Thoracic aorta (tissue), 2 donors: ENCODE measurements around the gene JAK3. TPM values are rescaled to one million over a fixed set of nuclear protein-coding genes. Genes with fewer than 3 reads are reported as not detected.
"Not testable (repeated sequence)": the region's sequence is repeated elsewhere in the genome, so short reads cannot be mapped to it uniquely, and the experiment has no call there.

ENCODE experiments used
- ATAC-seq: fragments of 150-250 bp; one replicate; pipeline ENCODE4 v1.8.0; 2017; ENCODE audit warnings: low read depth; ENCODE audit not compliant: insufficient number of reproducible peaks, low FRiP score
- DNase-seq: peaks from one replicate; pipeline ENCODE4 v3.0.0-alpha.2; 2020; ENCODE audit warnings: low spot score
- H3K27ac ChIP-seq, 2 donors: fragments of 200-600 bp; sonication (generic); 1 replicate in 1 of 2; 2 replicates in 1 of 2; pipeline ENCODE4 v1.5.1; 2016; ENCODE audit warnings: mild to moderate bottlenecking in 2 of 2, moderate library complexity in 2 of 2
- H3K27me3 ChIP-seq: fragments of 200-600 bp; sonication (generic); replicated peaks from 2 replicates; pipeline ENCODE4 v1.6.0; 2016; ENCODE audit warnings: mild to moderate bottlenecking; ENCODE audit not compliant: insufficient read depth
- H3K36me3 ChIP-seq: fragments of 200-600 bp; sonication (generic); one replicate; pipeline ENCODE4 v1.5.1; 2016
- H3K4me1 ChIP-seq, 2 donors: fragments of 200-600 bp; sonication (generic); 1 replicate in 1 of 2; 2 replicates in 1 of 2; pipeline versions ENCODE4 v1.5.1 to v1.6.0; 2016; ENCODE audit warnings: low read depth in 2 of 2, mild to moderate bottlenecking in 1 of 2; ENCODE audit not compliant: control insufficient read depth in 1 of 2
- H3K4me3 ChIP-seq: fragments of 200-600 bp; sonication (generic); 2 replicates; pipeline ENCODE4 v1.5.1; 2016; ENCODE audit warnings: mild to moderate bottlenecking
- H3K9me3 ChIP-seq: fragments of 200-600 bp; sonication (generic); 2 replicates; pipeline ENCODE4 v1.5.1; 2016
- total RNA-seq, 2 donors: library from RNA; depleted of rRNA; stranded (reverse); fragments of >200 nt; gene quantifications; one replicate each; pipeline versions ENCODE4 v1.1.0 to v1.2.3, GENCODE V29; 2016
- TF ChIP-seq, protein P1 (sequence below): fragments of 200-600 bp; sonication (generic); IDR thresholded peaks from one replicate; pipeline ENCODE4 v1.5.1; 2019; ENCODE audit warnings: antibody characterized with exemption

JAK3 gene
- total RNA-seq, 2 donors from 2014 or later, result 12.7 to 35.8 TPM

DNA sequence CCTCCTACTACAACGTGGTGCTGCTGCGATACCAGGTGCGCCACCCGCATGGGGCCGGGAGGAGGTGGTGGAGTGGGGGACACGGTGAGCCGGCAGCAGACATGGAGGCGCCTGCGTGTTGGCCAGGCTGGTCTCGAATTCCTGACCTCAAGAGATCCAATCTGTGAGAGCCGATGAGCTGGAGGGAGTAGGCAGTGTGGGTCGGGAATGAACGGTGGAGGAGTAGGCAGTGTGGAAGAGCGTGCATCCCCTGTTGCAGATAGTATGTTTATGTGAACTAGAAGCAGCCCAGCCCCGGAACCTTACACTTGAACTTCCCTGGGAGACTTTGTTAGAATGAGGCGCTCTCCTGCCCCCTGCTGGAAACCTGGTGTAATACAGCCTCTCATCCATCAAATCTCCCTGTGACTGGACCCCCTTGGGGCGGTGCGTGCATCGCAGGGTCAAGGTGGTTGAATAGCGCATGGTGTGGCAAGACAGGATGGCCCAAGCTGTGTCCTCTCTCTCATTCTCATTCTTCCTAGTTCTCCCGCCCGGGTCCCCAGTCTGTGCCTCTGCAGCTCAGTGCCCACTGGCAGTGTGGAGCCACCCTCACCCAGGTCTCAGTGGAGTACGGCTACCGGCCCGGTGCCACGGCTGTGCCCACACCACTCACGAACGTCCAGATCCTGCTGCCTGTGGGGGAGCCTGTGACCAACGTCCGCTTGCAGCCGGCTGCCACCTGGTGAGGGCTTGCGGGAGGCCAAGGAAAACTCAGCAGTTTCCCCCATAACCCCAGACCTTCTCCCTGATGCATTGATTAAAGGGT lies 63.4 kb downstream of the JAK3 start:
- Histone ChIP-seq H3K27me3 (no peaks in the 10 kb centered on the region), H3K4me3 (no peak overlapping the region), H3K9me3 (no peaks in the 10 kb centered on the region), H3K36me3 (no peaks in the 10 kb centered on the region), H3K27ac (no peak overlapping the region), H3K4me1 (no peaks in the 10 kb centered on the region)
- TF ChIP-seq, protein P1, sequence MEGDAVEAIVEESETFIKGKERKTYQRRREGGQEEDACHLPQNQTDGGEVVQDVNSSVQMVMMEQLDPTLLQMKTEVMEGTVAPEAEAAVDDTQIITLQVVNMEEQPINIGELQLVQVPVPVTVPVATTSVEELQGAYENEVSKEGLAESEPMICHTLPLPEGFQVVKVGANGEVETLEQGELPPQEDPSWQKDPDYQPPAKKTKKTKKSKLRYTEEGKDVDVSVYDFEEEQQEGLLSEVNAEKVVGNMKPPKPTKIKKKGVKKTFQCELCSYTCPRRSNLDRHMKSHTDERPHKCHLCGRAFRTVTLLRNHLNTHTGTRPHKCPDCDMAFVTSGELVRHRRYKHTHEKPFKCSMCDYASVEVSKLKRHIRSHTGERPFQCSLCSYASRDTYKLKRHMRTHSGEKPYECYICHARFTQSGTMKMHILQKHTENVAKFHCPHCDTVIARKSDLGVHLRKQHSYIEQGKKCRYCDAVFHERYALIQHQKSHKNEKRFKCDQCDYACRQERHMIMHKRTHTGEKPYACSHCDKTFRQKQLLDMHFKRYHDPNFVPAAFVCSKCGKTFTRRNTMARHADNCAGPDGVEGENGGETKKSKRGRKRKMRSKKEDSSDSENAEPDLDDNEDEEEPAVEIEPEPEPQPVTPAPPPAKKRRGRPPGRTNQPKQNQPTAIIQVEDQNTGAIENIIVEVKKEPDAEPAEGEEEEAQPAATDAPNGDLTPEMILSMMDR, result peak; percentile 75
- DNase-seq (no peak), ATAC-seq (no peak)

DNA sequence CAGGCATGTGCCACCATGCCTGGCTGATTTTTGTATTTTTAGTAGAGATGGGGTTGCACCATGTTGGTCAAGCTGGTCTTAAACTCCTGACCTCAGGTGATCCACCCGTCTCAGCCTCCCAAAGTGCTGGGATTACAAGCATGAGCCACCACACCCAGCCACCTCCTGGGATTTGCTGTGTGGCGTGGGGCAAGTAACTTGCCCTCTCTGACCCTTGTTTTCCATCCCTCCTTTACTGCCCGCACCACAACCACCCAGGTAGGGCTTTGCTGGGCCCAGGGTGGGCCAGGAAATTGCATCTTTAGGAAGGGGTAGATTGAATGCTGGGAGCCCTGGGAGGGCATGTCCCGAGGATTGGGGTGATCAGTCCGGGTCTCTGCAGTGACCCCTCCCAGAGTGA lies 64.1 kb downstream of the JAK3 start:
- not testable (repeated sequence) for H3K4me3 ChIP-seq, H3K36me3 ChIP-seq, H3K27ac ChIP-seq, H3K27me3 ChIP-seq, DNase-seq, H3K9me3 ChIP-seq, H3K4me1 ChIP-seq, ATAC-seq

DNA sequence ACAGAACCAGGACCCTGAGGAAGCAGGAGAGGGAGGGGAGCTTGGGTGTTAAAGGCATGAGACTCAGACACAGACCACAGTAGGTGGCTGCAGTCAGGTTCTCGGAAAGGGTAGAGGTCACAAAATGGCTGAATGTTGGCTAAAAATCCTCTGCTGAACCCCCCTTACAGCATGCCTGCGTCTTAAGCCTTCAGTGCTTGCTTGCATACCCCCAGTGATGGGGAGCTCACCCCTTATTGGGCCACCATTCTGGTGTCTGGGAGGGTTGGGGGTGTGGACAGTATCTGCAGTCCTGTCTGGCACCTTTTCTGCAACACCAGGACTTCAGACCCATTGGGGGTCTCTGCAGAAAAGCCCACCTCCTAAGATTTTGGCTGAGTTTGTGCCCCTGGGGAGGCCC lies 67.0 kb downstream of the JAK3 start:
- Histone ChIP-seq H3K36me3 (no peaks in the 10 kb centered on the region), H3K4me1 (peaks cover 0 to 6% of the 10 kb centered on the region in 2 donors), H3K27me3 (peaks cover 12% of the 10 kb centered on the region), H3K27ac (no peak overlapping the region), H3K4me3 (no peak overlapping the region), H3K9me3 (no peaks in the 10 kb centered on the region)
- TF ChIP-seq, protein P1, result no peak
- no peak for ATAC-seq
- DNase-seq, result no peak

DNA sequence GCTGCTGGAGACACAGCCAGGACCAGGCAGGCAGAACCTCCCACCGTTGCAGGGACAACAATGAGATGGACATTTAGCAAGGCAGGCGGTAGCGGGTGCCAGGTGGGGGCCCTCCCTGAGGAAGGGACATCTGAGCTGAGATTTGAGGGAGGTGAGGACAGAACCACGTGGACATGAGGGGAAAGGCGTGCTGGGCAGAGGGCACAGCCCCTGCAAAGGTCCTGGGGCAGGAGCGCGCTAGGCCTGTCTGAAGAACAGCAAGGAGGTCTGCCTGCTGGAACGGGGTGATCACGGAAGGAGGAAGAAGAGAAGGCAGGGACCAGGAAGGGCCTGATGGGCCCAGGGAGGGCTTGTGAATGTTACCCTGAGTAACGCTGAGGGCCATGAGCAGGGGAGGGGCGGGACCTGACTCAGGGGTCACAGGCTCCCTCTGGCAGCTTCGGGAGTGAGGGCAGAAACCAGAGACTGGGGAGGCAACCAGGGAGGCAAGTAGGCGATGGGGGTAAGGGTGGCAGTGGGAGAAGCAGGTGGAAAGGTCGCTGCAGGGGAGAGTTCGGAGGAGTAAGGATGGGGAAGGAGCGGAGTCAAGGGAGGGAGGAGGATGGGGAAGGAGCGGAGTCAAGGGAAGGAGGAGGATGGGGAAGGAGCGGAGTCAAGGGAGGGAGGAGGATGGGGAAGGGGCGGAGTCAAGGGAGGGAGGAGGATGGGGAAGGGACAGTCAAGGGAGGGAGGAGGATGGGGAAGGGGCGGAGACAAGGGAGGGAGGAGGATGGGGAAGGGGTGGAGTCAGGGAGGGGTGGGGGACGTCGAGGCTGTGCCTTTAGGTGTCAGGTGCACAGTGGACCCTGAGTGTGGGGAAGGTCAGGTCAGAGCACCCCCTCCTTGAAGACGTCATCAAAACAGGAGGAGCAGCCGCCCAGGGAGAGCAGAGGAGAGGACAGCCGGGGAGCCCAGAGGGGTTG lies 68.5 kb downstream of the JAK3 start:
- no peak for DNase-seq
- Histone ChIP-seq H3K27ac (no peak overlapping the region), H3K4me1 (peaks cover 0 to 6% of the 10 kb centered on the region in 2 donors), H3K4me3 (peak overlapping the region; percentile 49), H3K9me3 (no peaks in the 10 kb centered on the region), H3K36me3 (no peaks in the 10 kb centered on the region), H3K27me3 (peaks cover 12% of the 10 kb centered on the region)
- TF ChIP-seq, protein P1, result no peak
- no peak for ATAC-seq

DNA sequence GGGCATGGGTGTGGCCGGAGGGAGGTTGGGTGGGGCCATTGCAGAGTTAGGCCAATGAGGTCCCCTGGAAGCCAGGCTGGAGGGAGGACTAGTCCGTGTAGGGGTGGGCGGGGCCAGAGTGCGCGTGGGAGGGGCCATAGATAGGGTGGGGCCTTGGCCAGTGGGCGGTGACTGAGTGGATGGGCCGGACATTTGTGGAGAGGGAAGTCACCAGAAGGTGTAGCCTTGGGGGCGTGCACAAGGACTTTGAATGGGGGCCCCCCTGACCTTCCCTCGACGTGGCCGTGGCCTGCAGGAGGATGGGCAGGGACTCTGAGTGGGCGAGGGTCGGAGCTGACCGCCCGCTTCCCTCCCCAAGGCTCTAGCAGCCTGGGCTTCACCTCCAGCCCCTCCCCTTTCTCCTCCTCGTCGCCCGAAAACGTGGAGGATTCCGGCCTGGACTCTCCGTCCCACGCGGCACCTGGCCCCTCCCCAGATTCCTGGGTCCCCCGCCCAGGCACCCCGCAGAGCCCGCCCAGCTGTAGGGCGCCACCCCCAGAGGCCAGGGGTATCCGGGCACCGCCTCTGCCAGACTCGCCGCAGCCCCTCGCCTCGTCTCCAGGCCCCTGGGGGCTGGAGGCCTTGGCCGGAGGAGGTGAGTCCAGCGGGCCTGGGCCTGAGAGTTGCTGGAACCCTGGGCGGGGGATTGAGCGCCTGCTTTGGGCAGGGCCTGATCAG lies 69.4 kb downstream of the JAK3 start:
- ATAC-seq, result no peak
- no peaks in the 10 kb centered on the region for H3K9me3 ChIP-seq
- no peak for DNase-seq
- H3K4me3 ChIP-seq, result peak overlapping the region; percentile 49
- H3K36me3 ChIP-seq, result no peaks in the 10 kb centered on the region
- H3K27ac ChIP-seq, result no peak overlapping the region
- H3K27me3 ChIP-seq, result peaks cover 12% of the 10 kb centered on the region
- TF ChIP-seq, protein P1, result no peak
- peaks cover 0 to 6% of the 10 kb centered on the region in 2 donors for H3K4me1 ChIP-seq

DNA sequence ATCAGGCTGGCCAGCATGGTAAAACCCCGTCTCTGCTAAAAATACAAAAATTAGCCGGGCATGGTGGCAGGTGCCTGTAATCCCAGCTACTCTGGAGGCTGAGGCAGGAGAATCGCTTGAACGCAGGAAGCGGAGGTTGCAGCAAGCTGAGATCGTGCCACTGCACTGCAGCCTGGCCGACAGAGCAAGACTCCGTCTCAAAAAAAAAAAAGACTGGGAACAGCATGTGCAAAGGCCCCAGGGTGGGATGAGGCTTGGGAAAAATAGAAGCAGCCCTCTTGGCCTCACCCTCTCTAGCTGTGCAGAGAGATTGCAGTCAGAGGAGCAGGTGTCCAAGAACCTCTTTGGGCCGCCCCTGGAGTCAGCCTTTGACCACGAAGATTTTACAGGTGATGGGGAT lies 69.9 kb downstream of the JAK3 start:
- ATAC-seq, H3K9me3 ChIP-seq, H3K4me3 ChIP-seq, DNase-seq, H3K27ac ChIP-seq, H3K36me3 ChIP-seq, H3K4me1 ChIP-seq: not testable (repeated sequence)
- H3K27me3 ChIP-seq, result peaks cover 12% of the 10 kb centered on the region
